T-helper 17 cell (primary cell): ENCODE measurements around the gene FAM98C. TPM values are rescaled to one million over a fixed set of nuclear protein-coding genes. Genes with fewer than 3 reads are reported as not detected.

ENCODE experiments used
- ATAC-seq: fragments of 150-1000 bp; cut with Tn5 transposase; 2 replicates; pipeline ENCODE4 v1.10.0; 2021; ENCODE audit warnings: mild to moderate bottlenecking, moderate library complexity
- DNase-seq, 3 donors: peaks; one replicate each; pipeline versions ENCODE4 v3.0.0 to v3.0.0-alpha.2; 2020 to 2021
- H3K9me3 ChIP-seq: one replicate; pipeline ENCODE4 v1.7.0; 2013; ENCODE audit warnings: low read length, mild to moderate bottlenecking; ENCODE audit not compliant: control insufficient read depth, poor library complexity, severe bottlenecking
- H3K27ac Mint-ChIP-seq: one replicate; pipeline ENCODE4 v1.8.0; 2022; ENCODE audit warnings: mild to moderate bottlenecking, moderate library complexity, mixed read lengths
- H3K27me3 Mint-ChIP-seq: one replicate; pipeline ENCODE4 v1.8.0; 2022; ENCODE audit warnings: mixed read lengths
- H3K36me3 Mint-ChIP-seq: one replicate; pipeline ENCODE4 v1.8.0; 2022; ENCODE audit warnings: low read depth, mixed read lengths
- H3K4me1 Mint-ChIP-seq: one replicate; pipeline ENCODE4 v1.8.0; 2022; ENCODE audit warnings: mild to moderate bottlenecking, mixed read lengths
- H3K4me3 Mint-ChIP-seq: one replicate; pipeline ENCODE4 v1.8.0; 2022; ENCODE audit warnings: mild to moderate bottlenecking, moderate library complexity, mixed read lengths
- total RNA-seq, 4 donors: library from RNA in 2 of 4; stranded (reverse) in 2 of 4; gene quantifications; one replicate each; pipeline ENCODE4 v1.2.3 and lab custom pipeline; 2022 to 2026

FAM98C gene
- total RNA-seq, 2 donors from 2014 or later = 29.2 to 31.9 TPM

GRCh38 chr19:38429055-38429810, 26.3 kb downstream of the FAM98C start:
- Mint-ChIP-seq H3K4me1 (peaks cover 22% of the 10 kb centered on the region), H3K27me3 (peaks cover 18% of the 10 kb centered on the region), H3K36me3 (peaks cover under 1% of the 10 kb centered on the region), H3K4me3 (no peak overlapping the region), H3K27ac (peak overlapping the region; percentile 84)
- H3K9me3 ChIP-seq = no peaks in the 10 kb centered on the region
- no peak for ATAC-seq
- no peak for DNase-seq

- peaks cover 2% of the 10 kb centered on the region for H3K36me3 Mint-ChIP-seq
- ATAC-seq (no peak), DNase-seq (no peak)
- no peak overlapping the region for H3K4me3 Mint-ChIP-seq
- H3K27ac Mint-ChIP-seq = no peak overlapping the region
- peaks cover 24% of the 10 kb centered on the region for H3K4me1 Mint-ChIP-seq
- no peaks in the 10 kb centered on the region for H3K9me3 ChIP-seq
- peaks cover 23% of the 10 kb centered on the region for H3K27me3 Mint-ChIP-seq
Measured at GRCh38 chr19:38429811-38430156, 26.9 kb downstream of the FAM98C start.

GRCh38 chr19:38430931-38431330, 28.0 kb downstream of the FAM98C start:
- H3K9me3 ChIP-seq = no peaks in the 10 kb centered on the region
- Mint-ChIP-seq H3K27me3 (peaks cover 27% of the 10 kb centered on the region), H3K4me1 (peaks cover 21% of the 10 kb centered on the region), H3K36me3 (peaks cover 2% of the 10 kb centered on the region), H3K27ac (no peak overlapping the region), H3K4me3 (no peak overlapping the region)
- DNase-seq (no peak), ATAC-seq (no peak)

GRCh38 chr19:38433268-38433733, 30.4 kb downstream of the FAM98C start, which contains the start of gene RYR1:
Gene RYR1, plus strand, starts transcription at chr19:38433691. Its CDS starts 139 bp downstream, at chr19:38433830.
- H3K9me3 ChIP-seq = no peaks in the 10 kb centered on the region
- Mint-ChIP-seq H3K27ac (no peak within 1 kb of the TSS), H3K36me3 (peaks cover 5% of the 10 kb centered on the region), H3K4me1 (peaks cover 13% of the 10 kb centered on the region), H3K27me3 (peaks cover 33% of the 10 kb centered on the region), H3K4me3 (peak within 1 kb of the TSS; percentile 76)
- peak; percentile 92 for ATAC-seq
- peak in 2 of 3 donors; percentile 22 to 44 for DNase-seq

- Mint-ChIP-seq H3K27ac (peak overlapping the region; percentile 16), H3K4me3 (peak overlapping the region; percentile 76), H3K4me1 (peaks cover 8% of the 10 kb centered on the region), H3K36me3 (peaks cover 5% of the 10 kb centered on the region), H3K27me3 (peaks cover 24% of the 10 kb centered on the region)
- DNase-seq (no peak), ATAC-seq (no peak)
- no peaks in the 10 kb centered on the region for H3K9me3 ChIP-seq
Measured at GRCh38 chr19:38434549-38435051, 31.7 kb downstream of the FAM98C start.

- Mint-ChIP-seq H3K36me3 (peaks cover 5% of the 10 kb centered on the region), H3K27ac (no peak overlapping the region), H3K4me3 (no peak overlapping the region), H3K27me3 (peaks cover 23% of the 10 kb centered on the region), H3K4me1 (peaks cover 10% of the 10 kb centered on the region)
- ATAC-seq (no peak), DNase-seq (no peak)
- H3K9me3 ChIP-seq = no peaks in the 10 kb centered on the region
Measured at GRCh38 chr19:38437295-38437694, 34.4 kb downstream of the FAM98C start.

GRCh38 chr19:38437917-38438316, 35.0 kb downstream of the FAM98C start:
- peaks cover 10% of the 10 kb centered on the region for H3K4me1 Mint-ChIP-seq
- ATAC-seq (no peak), DNase-seq (no peak)
- peaks cover 5% of the 10 kb centered on the region for H3K36me3 Mint-ChIP-seq
- no peak overlapping the region for H3K27ac Mint-ChIP-seq
- H3K9me3 ChIP-seq = no peaks in the 10 kb centered on the region
- H3K4me3 Mint-ChIP-seq = no peak overlapping the region
- peaks cover 23% of the 10 kb centered on the region for H3K27me3 Mint-ChIP-seq

GRCh38 chr19:38440592-38440991, 37.7 kb downstream of the FAM98C start:
- H3K36me3 Mint-ChIP-seq = peaks cover 8% of the 10 kb centered on the region
- no peak overlapping the region for H3K27ac Mint-ChIP-seq
- no peaks in the 10 kb centered on the region for H3K9me3 ChIP-seq
- H3K4me1 Mint-ChIP-seq = peaks cover 6% of the 10 kb centered on the region
- DNase-seq (no peak), ATAC-seq (no peak)
- peaks cover 11% of the 10 kb centered on the region for H3K27me3 Mint-ChIP-seq
- H3K4me3 Mint-ChIP-seq = no peak overlapping the region

GRCh38 chr19:38441657-38442348, 38.9 kb downstream of the FAM98C start:
- H3K9me3 ChIP-seq = no peaks in the 10 kb centered on the region
- no peak for ATAC-seq
- Mint-ChIP-seq H3K4me1 (peaks cover 9% of the 10 kb centered on the region), H3K27ac (no peak overlapping the region), H3K27me3 (peaks cover 11% of the 10 kb centered on the region), H3K4me3 (no peak overlapping the region), H3K36me3 (peaks cover 11% of the 10 kb centered on the region)
- no peak for DNase-seq

- Mint-ChIP-seq H3K4me3 (no peak overlapping the region), H3K36me3 (peaks cover 11% of the 10 kb centered on the region), H3K27ac (no peak overlapping the region), H3K4me1 (peaks cover 9% of the 10 kb centered on the region), H3K27me3 (peaks cover 11% of the 10 kb centered on the region)
- no peak for DNase-seq
- ATAC-seq = no peak
- H3K9me3 ChIP-seq = no peaks in the 10 kb centered on the region
Measured at GRCh38 chr19:38442736-38443135, 39.8 kb downstream of the FAM98C start.

GRCh38 chr19:38443458-38443999, 40.6 kb downstream of the FAM98C start:
- DNase-seq (no peak), ATAC-seq (no peak)
- Mint-ChIP-seq H3K4me3 (no peak overlapping the region), H3K27me3 (peaks cover 5% of the 10 kb centered on the region), H3K27ac (no peak overlapping the region), H3K36me3 (peaks cover 8% of the 10 kb centered on the region), H3K4me1 (peaks cover 9% of the 10 kb centered on the region)
- H3K9me3 ChIP-seq = no peaks in the 10 kb centered on the region

- ATAC-seq = no peak
- no peak for DNase-seq
- peaks cover 5% of the 10 kb centered on the region for H3K27me3 Mint-ChIP-seq
- H3K4me3 Mint-ChIP-seq = no peak overlapping the region
- H3K9me3 ChIP-seq = no peaks in the 10 kb centered on the region
- H3K27ac Mint-ChIP-seq = peak overlapping the region; percentile 34
- peaks cover 8% of the 10 kb centered on the region for H3K36me3 Mint-ChIP-seq
- H3K4me1 Mint-ChIP-seq = peaks cover 9% of the 10 kb centered on the region
Measured at GRCh38 chr19:38444026-38444425, 41.1 kb downstream of the FAM98C start.

GRCh38 chr19:38445362-38445761, 42.5 kb downstream of the FAM98C start:
- Mint-ChIP-seq H3K36me3 (peaks cover 8% of the 10 kb centered on the region), H3K4me1 (peaks cover 9% of the 10 kb centered on the region)
- ATAC-seq = no peak

More at GRCh38 chr19:38445362-38445761, 42.5 kb downstream of the FAM98C start:
- no peak for DNase-seq
- Mint-ChIP-seq H3K27me3 (peaks cover 5% of the 10 kb centered on the region), H3K4me3 (no peak overlapping the region), H3K27ac (no peak overlapping the region)
- H3K9me3 ChIP-seq = no peaks in the 10 kb centered on the region
